ENCODE measurements around the gene AOX1. TPM values are rescaled to one million over a fixed set of nuclear protein-coding genes. Genes with fewer than 3 reads are reported as not detected.
A peak's percentile ranks its signal among the peaks of the same experiment; 100 is the strongest.

AOX1 gene
- total and polyA plus RNA-seq, 2 experiments from 2014 or later: 1.4 to 5.0 TPM

GRCh38 chr2:200592406-200593075 is 6.7 kb downstream of the AOX1 start:
- no peak overlapping the region for H3K4me3 ChIP-seq
- H3K4me2 ChIP-seq: no peak overlapping the region
- ATAC-seq: no peak
- no peaks in the 10 kb centered on the region for H3K4me1 ChIP-seq (ENCODE audit: insufficient read depth)
- Mint-ChIP-seq H3K4me3 (no peak overlapping the region), H3K4me1 (no peaks in the 10 kb centered on the region), H3K9me3 (no peaks in the 10 kb centered on the region), H3K27ac (no peak overlapping the region), H3K36me3 (ENCODE audit: low read depth) (no peaks in the 10 kb centered on the region), H3K27me3 (ENCODE audit: insufficient read depth, low read depth, poor library complexity) (no peaks in the 10 kb centered on the region)
- H3K9me2 ChIP-seq (ENCODE audit: insufficient read depth): no peaks in the 10 kb centered on the region
- H2AFZ ChIP-seq: no peak overlapping the region
- H3F3A ChIP-seq (replicated peaks; ENCODE audit: low read depth): no peaks in the 10 kb centered on the region
- TF ChIP-seq REST (IDR thresholded peaks at IDR 0.05; ENCODE audit: unreplicated experiment) (peak; percentile 76), ZNF114 (CRISPR knock-in tag; IDR thresholded peaks at IDR 0.05) (no peak)
- H3K36me3 ChIP-seq (ENCODE audit: insufficient read depth): no peaks in the 10 kb centered on the region
- H4K20me1 ChIP-seq (replicated peaks; ENCODE audit: insufficient read depth): no peaks in the 10 kb centered on the region
- DNase-seq (ENCODE audit: low spot score): peak; percentile 32
- no peaks in the 10 kb centered on the region for H3K79me2 ChIP-seq (replicated peaks; ENCODE audit: insufficient read depth)
- H3K27ac ChIP-seq (ENCODE audit: low read depth): no peak overlapping the region
- H3K27me3 ChIP-seq (ENCODE audit: insufficient read depth): peaks cover 3% of the 10 kb centered on the region

GRCh38 chr2:200593905-200594304 is 8.1 kb downstream of the AOX1 start:
- Mint-ChIP-seq H3K27ac (no peak overlapping the region), H3K9me3 (no peaks in the 10 kb centered on the region), H3K4me3 (no peak overlapping the region), H3K36me3 (ENCODE audit: low read depth) (no peaks in the 10 kb centered on the region), H3K27me3 (ENCODE audit: insufficient read depth, low read depth, poor library complexity) (no peaks in the 10 kb centered on the region), H3K4me1 (no peaks in the 10 kb centered on the region)
- no peaks in the 10 kb centered on the region for H3K79me2 ChIP-seq (replicated peaks; ENCODE audit: insufficient read depth)
- no peaks in the 10 kb centered on the region for H3K27me3 ChIP-seq (ENCODE audit: insufficient read depth)
- no peaks in the 10 kb centered on the region for H3K9me2 ChIP-seq (ENCODE audit: insufficient read depth)
- H3K4me1 ChIP-seq (ENCODE audit: insufficient read depth): no peaks in the 10 kb centered on the region
- H4K20me1 ChIP-seq (replicated peaks; ENCODE audit: insufficient read depth): no peaks in the 10 kb centered on the region
- ATAC-seq (no peak), DNase-seq (ENCODE audit: low spot score) (no peak)
- H2AFZ ChIP-seq: no peak overlapping the region
- H3K27ac ChIP-seq (ENCODE audit: low read depth): no peak overlapping the region
- no peaks in the 10 kb centered on the region for H3K36me3 ChIP-seq (ENCODE audit: insufficient read depth)
- no peaks in the 10 kb centered on the region for H3F3A ChIP-seq (replicated peaks; ENCODE audit: low read depth)
- no peak overlapping the region for H3K4me3 ChIP-seq
- no peak overlapping the region for H3K4me2 ChIP-seq
- TF ChIP-seq EZH2phosphoT487 (IDR thresholded peaks at IDR 0.05; ENCODE audit: unreplicated experiment) (no peak), EZH2 (IDR thresholded peaks at IDR 0.05; ENCODE audit: low read depth, unreplicated experiment) (no peak), NANOG (IDR thresholded peaks at IDR 0.05; ENCODE audit: borderline replicate concordance) (no peak), REST (IDR thresholded peaks at IDR 0.05; ENCODE audit: unreplicated experiment) (no peak), CTCF (conservative IDR thresholded peaks at IDR 0.05; ENCODE audit: low read depth in 2 of 2) (no peak), POLR2AphosphoS5 (IDR thresholded peaks at IDR 0.05; ENCODE audit: low read depth) (no peak), STAT1 (IDR thresholded peaks at IDR 0.05; ENCODE audit: unreplicated experiment) (no peak), JUNB (IDR thresholded peaks at IDR 0.05; ENCODE audit: unreplicated experiment) (no peak)

Measured in GM23338 (cell line).